NB4 (cell line): ENCODE data around the gene ARID3A.

Source experiments
- DNase-seq: peaks from one replicate; pipeline ENCODE4 v3.0.0; 2010; ENCODE audit warnings: low read depth
- H3K4me3 ChIP-seq: one replicate; pipeline ENCODE4 v1.5.1; 2011; ENCODE audit warnings: mild to moderate bottlenecking, low read depth, low read length, moderate library complexity
- CTCF ChIP-seq: IDR thresholded peaks from one replicate; pipeline ENCODE4 v1.5.1; 2012; ENCODE audit warnings: low read depth, low read length
- MAX ChIP-seq: IDR thresholded peaks from 2 replicates; pipeline ENCODE4 v1.6.1; 2011; ENCODE audit warnings: low read depth, low read length
- MYC ChIP-seq: IDR thresholded peaks from 2 replicates; pipeline ENCODE4 v1.6.1; 2011; ENCODE audit warnings: low read depth, low read length
- POLR2A ChIP-seq: IDR thresholded peaks from 2 replicates; pipeline ENCODE4 v1.6.1; 2011; ENCODE audit warnings: mild to moderate bottlenecking; ENCODE audit not compliant: insufficient read length; ENCODE audit errors: extremely low read depth

ARID3A gene

GRCh38 chr19:1009041-1009980 lies 83.5 kb downstream of the ARID3A start:
- no peak for DNase-seq
- no peak overlapping the region for H3K4me3 ChIP-seq
- TF ChIP-seq POLR2A (no peak), MYC (no peak), CTCF (no peak), MAX (no peak)

GRCh38 chr19:1009981-1010538 lies 84.2 kb downstream of the ARID3A start:
- TF ChIP-seq CTCF (no peak), MAX (no peak), POLR2A (no peak), MYC (no peak)
- no peak for DNase-seq
- no peak overlapping the region for H3K4me3 ChIP-seq

GRCh38 chr19:1010586-1011510 lies 85.0 kb downstream of the ARID3A start:
- DNase-seq: no peak
- TF ChIP-seq MYC (no peak), CTCF (no peak), POLR2A (no peak)

GRCh38 chr19:1011831-1012333 lies 86.0 kb downstream of the ARID3A start:
- no peak for DNase-seq
- TF ChIP-seq CTCF: no peak
- no peak for TF ChIP-seq MAX
- no peak for TF ChIP-seq MYC
- H3K4me3 ChIP-seq: no peak overlapping the region

More at GRCh38 chr19:1010586-1011510, 85.0 kb downstream of the ARID3A start:
- no peak overlapping the region for H3K4me3 ChIP-seq

- DNase-seq: no peak
- H3K4me3 ChIP-seq: no peak overlapping the region
- TF ChIP-seq POLR2A (no peak), MYC (no peak), MAX (no peak), CTCF (no peak)
Observed at GRCh38 chr19:1012334-1012733, 86.5 kb downstream of the ARID3A start.
